Panc1 (cell line): ENCODE measurements around the gene CDH23. TPM values are rescaled to one million over a fixed set of nuclear protein-coding genes. Genes with fewer than 3 reads are reported as not detected.

ENCODE experiments used
- ATAC-seq: fragments of 200-7000 bp; cut with Tn5 transposase; 2 replicates; pipeline ENCODE4 v1.9.1; 2020; ENCODE audit warnings: mild to moderate bottlenecking, moderate library complexity
- BruUV-seq: library from RNA; stranded (reverse); fragments of 400-500 nt; replicated peaks from 2 replicates; lab custom pipeline; 2021; lab: Mats Ljungman, UMichigan
- CTCF ChIA-PET: fragments of 300-600 bp; sonication (Branson Sonifier 250); formaldehyde crosslinking; loops from one replicate; lab custom pipeline; 2022; ENCODE audit warnings: antibody characterized with exemption; lab: Charles Lee
- POLR2A ChIA-PET: fragments of 300-600 bp; sonication (Branson Sonifier 250); formaldehyde crosslinking; loops from one replicate; lab custom pipeline; 2022; ENCODE audit warnings: antibody characterized with exemption; lab: Charles Lee
- DNase-seq: peaks from one replicate; pipeline ENCODE4 v3.0.0-alpha.2; 2010; ENCODE audit warnings: low read depth, low spot score
- H3K27ac ChIP-seq: 2 replicates; pipeline ENCODE4 v1.5.1; 2011; ENCODE audit warnings: mild to moderate bottlenecking, low read length, inconsistent platforms
- H3K27me3 ChIP-seq: fragments of 200-500 bp; sonication (Bioruptor generic); 2 replicates; pipeline ENCODE4 v1.6.0; 2014; ENCODE audit warnings: low read length, inconsistent platforms; ENCODE audit not compliant: control insufficient read depth, insufficient read depth
- H3K36me3 ChIP-seq: fragments of 200-500 bp; sonication (Bioruptor generic); 2 replicates; pipeline ENCODE4 v1.5.1; 2014; ENCODE audit warnings: inconsistent platforms, mild to moderate bottlenecking, low read length, moderate library complexity; ENCODE audit not compliant: control insufficient read depth, insufficient read depth
- H3K4me1 ChIP-seq: 2 replicates; pipeline ENCODE4 v1.5.1; 2011; ENCODE audit warnings: inconsistent platforms, mild to moderate bottlenecking, low read length, moderate library complexity; ENCODE audit not compliant: control insufficient read depth, insufficient read depth
- H3K4me3 ChIP-seq, 2 experiments: 2 replicates each; pipeline ENCODE4 v1.5.1; 2011 to 2012; ENCODE audit warnings: low read depth in 2 of 2, low read length in 2 of 2, mild to moderate bottlenecking in 2 of 2, inconsistent platforms in 1 of 2, moderate library complexity in 1 of 2
- H3K9me3 ChIP-seq: fragments of 200-500 bp; sonication (Bioruptor generic); 2 replicates; pipeline ENCODE4 v1.5.1; 2014; ENCODE audit warnings: low read depth, mild to moderate bottlenecking, inconsistent platforms, low read length, moderate library complexity; ENCODE audit not compliant: control insufficient read depth, insufficient read depth
- CTCF ChIP-seq: fragments of 450-650 bp; IDR thresholded peaks from 2 replicates; pipeline ENCODE4 v1.5.1; 2017; ENCODE audit warnings: mild to moderate bottlenecking
- POLR2AphosphoS5 ChIP-seq: IDR thresholded peaks from 2 replicates; pipeline ENCODE4 v1.6.1; 2012; ENCODE audit warnings: mild to moderate bottlenecking, low read depth, low read length, moderate library complexity
- REST ChIP-seq, 2 experiments: IDR thresholded peaks; 2 replicates each; pipeline ENCODE4 v1.6.1; 2011 to 2012; ENCODE audit warnings: low read depth in 2 of 2, control low read depth in 1 of 2, low read length in 1 of 2, mild to moderate bottlenecking in 1 of 2, moderate library complexity in 1 of 2; ENCODE audit not compliant: insufficient read depth in 1 of 2
- TCF7L2 ChIP-seq: IDR thresholded peaks from 2 replicates; pipeline ENCODE4 v1.6.1; 2011; ENCODE audit warnings: mild to moderate bottlenecking, low read depth, low read length, inconsistent platforms
- in situ Hi-C: cut with HindIII; loops from 2 replicates; pipeline ENCODE4 v1.10.0; 2016; ENCODE audit warnings: low sequenced_read_pairs, low pct_unique_long_range_greater_than_20kb
- intact Hi-C: fragments of 100-400 bp; cut with micrococcal nuclease; formaldehyde crosslinking; loops from one replicate; pipeline ENCODE4 v1.10.0; 2022; ENCODE audit not compliant: unreplicated experiment
- total RNA-seq: library from RNA; stranded (reverse); gene quantifications from one replicate; pipeline ENCODE4 v1.2.1, GENCODE V29; 2021; ENCODE audit not compliant: unreplicated experiment

Gene CDH23
- total RNA-seq, 1 experiment from 2014 or later = 2.7 TPM

GRCh38 chr10:71368643-71369042 is 28.1 kb upstream of the CDH23 start:
- Histone ChIP-seq H3K27ac (no peak overlapping the region), H3K4me1 (no peaks in the 10 kb centered on the region), H3K36me3 (no peaks in the 10 kb centered on the region), H3K4me3 (no peak overlapping the region), H3K27me3 (0 out of 2 replicates have a peak, but pooled peaks cover 1% of the 10 kb centered on the region), H3K9me3 (no peaks in the 10 kb centered on the region)
- TF ChIP-seq REST (IDR thresholded peaks at IDR 0.05; ENCODE audit: insufficient read depth in 1 of 2, low read depth in 2 of 2, low read length in 1 of 2) = no peak
- no peak for TF ChIP-seq CTCF
- no peak for TF ChIP-seq POLR2AphosphoS5
- DNase-seq = no peak
- in situ Hi-C loops (no loop called here), intact Hi-C loops (no loop called here)
- no peak for ATAC-seq
- ChIA-PET POLR2A (no interaction called here), CTCF (no interaction called here)
- no TSS peak for BruUV-seq

- H3K27me3 ChIP-seq = peaks cover 5% of the 10 kb centered on the region; the same call in 1 of the 2 replicates
- BruUV-seq = no TSS peak
- in situ Hi-C loops (no loop called here), intact Hi-C loops (no loop called here)
- ATAC-seq (no peak), DNase-seq (no peak)
- CTCF ChIA-PET = no interaction called here
- no peaks in the 10 kb centered on the region for H3K4me1 ChIP-seq
- no peaks in the 10 kb centered on the region for H3K36me3 ChIP-seq
- no peaks in the 10 kb centered on the region for H3K9me3 ChIP-seq
- TF ChIP-seq CTCF (no peak), TCF7L2 (no peak), REST (IDR thresholded peaks at IDR 0.05; ENCODE audit: insufficient read depth in 1 of 2, low read depth in 2 of 2, low read length in 1 of 2) (no peak), POLR2AphosphoS5 (no peak)
- H3K4me3 ChIP-seq = no peak overlapping the region
- no peak overlapping the region for H3K27ac ChIP-seq
- POLR2A ChIA-PET = no interaction called here
These were observed 27.1 kb upstream of the CDH23 start for GRCh38 chr10:71369602-71370001.
